HUES6 (cell line): Measurements from ENCODE around the gene USP40.

Experiments used
- H3K27ac ChIP-seq: 2 replicates; pipeline ENCODE4 v1.7.0; 2013; ENCODE audit warnings: low read depth, mild to moderate bottlenecking, low read length, inconsistent platforms
- H3K27me3 ChIP-seq: 2 replicates; pipeline ENCODE4 v1.6.1; 2013; ENCODE audit warnings: low read length; ENCODE audit not compliant: control insufficient read depth, insufficient read depth
- H3K36me3 ChIP-seq: 2 replicates; pipeline ENCODE4 v1.6.1; 2013; ENCODE audit warnings: low read length; ENCODE audit not compliant: control insufficient read depth, insufficient read depth
- H3K4me1 ChIP-seq: 2 replicates; pipeline ENCODE4 v1.6.1; 2013; ENCODE audit warnings: low read length; ENCODE audit not compliant: control insufficient read depth, insufficient read depth
- H3K4me3 ChIP-seq: 2 replicates; pipeline ENCODE4 v1.5.1; 2013; ENCODE audit warnings: low read depth, low read length
- H3K9ac ChIP-seq: one replicate; pipeline ENCODE4 v1.6.1; 2013; ENCODE audit warnings: mild to moderate bottlenecking, low read length
- H3K9me3 ChIP-seq: 2 replicates; pipeline ENCODE4 v1.6.1; 2013; ENCODE audit warnings: low read depth, low read length; ENCODE audit not compliant: control insufficient read depth, insufficient read depth

USP40 gene, protein sequence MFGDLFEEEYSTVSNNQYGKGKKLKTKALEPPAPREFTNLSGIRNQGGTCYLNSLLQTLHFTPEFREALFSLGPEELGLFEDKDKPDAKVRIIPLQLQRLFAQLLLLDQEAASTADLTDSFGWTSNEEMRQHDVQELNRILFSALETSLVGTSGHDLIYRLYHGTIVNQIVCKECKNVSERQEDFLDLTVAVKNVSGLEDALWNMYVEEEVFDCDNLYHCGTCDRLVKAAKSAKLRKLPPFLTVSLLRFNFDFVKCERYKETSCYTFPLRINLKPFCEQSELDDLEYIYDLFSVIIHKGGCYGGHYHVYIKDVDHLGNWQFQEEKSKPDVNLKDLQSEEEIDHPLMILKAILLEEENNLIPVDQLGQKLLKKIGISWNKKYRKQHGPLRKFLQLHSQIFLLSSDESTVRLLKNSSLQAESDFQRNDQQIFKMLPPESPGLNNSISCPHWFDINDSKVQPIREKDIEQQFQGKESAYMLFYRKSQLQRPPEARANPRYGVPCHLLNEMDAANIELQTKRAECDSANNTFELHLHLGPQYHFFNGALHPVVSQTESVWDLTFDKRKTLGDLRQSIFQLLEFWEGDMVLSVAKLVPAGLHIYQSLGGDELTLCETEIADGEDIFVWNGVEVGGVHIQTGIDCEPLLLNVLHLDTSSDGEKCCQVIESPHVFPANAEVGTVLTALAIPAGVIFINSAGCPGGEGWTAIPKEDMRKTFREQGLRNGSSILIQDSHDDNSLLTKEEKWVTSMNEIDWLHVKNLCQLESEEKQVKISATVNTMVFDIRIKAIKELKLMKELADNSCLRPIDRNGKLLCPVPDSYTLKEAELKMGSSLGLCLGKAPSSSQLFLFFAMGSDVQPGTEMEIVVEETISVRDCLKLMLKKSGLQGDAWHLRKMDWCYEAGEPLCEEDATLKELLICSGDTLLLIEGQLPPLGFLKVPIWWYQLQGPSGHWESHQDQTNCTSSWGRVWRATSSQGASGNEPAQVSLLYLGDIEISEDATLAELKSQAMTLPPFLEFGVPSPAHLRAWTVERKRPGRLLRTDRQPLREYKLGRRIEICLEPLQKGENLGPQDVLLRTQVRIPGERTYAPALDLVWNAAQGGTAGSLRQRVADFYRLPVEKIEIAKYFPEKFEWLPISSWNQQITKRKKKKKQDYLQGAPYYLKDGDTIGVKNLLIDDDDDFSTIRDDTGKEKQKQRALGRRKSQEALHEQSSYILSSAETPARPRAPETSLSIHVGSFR

GRCh38 chr2:233566141-233566956 lies at the start of gene USP40:
TSS of gene USP40 (minus strand) at chr2:233566782. CDS start at chr2:233565554, 1,228 bp downstream.
- H3K9me3 ChIP-seq = no peaks in the 10 kb centered on the region
- no peaks in the 10 kb centered on the region for H3K36me3 ChIP-seq
- H3K27ac ChIP-seq = peak within 1 kb of the TSS; percentile 91
- H3K27me3 ChIP-seq = no peaks in the 10 kb centered on the region
- peak within 1 kb of the TSS; percentile 97 for H3K9ac ChIP-seq
- H3K4me1 ChIP-seq = peaks cover 5% of the 10 kb centered on the region
- peak within 1 kb of the TSS; percentile 98 for H3K4me3 ChIP-seq

GRCh38 chr2:233611284-233611683 lies 44.7 kb upstream of the USP40 start:
- Histone ChIP-seq H3K36me3 (no peaks in the 10 kb centered on the region), H3K27ac (no peak overlapping the region), H3K9me3 (peaks cover 2% of the 10 kb centered on the region; the same call in 1 of the 2 replicates), H3K4me3 (no peak overlapping the region), H3K27me3 (no peaks in the 10 kb centered on the region), H3K4me1 (no peaks in the 10 kb centered on the region), H3K9ac (no peak overlapping the region)

DNA sequence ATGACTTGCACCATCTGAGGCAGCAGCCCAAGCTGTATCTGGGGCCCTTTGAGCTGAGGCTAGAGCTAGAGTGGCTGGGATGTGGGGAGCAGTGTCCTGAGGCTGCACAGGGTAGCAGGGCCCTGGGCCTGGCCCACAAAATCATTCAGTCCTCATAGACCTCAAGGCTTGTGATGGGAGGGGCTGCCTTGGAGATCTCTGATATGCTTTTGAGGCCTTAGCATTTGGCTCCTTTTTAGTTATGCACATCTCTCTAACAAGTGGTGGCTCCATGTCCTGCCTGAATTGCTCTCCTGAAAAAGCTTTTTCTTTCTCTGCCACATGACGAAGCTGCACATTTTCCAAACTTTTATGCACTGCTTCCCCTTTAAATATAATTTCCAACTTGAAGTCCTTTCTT lies 39.1 kb upstream of the USP40 start:
- no peaks in the 10 kb centered on the region for H3K4me1 ChIP-seq
- no peak overlapping the region for H3K4me3 ChIP-seq
- no peaks in the 10 kb centered on the region for H3K36me3 ChIP-seq
- H3K27me3 ChIP-seq = no peaks in the 10 kb centered on the region
- H3K9me3 ChIP-seq = peaks cover 13% of the 10 kb centered on the region
- H3K27ac ChIP-seq = no peak overlapping the region
- no peak overlapping the region for H3K9ac ChIP-seq

- no peak overlapping the region for H3K4me3 ChIP-seq
Observed at GRCh38 chr2:233604826-233605225, 38.2 kb upstream of the USP40 start.

GRCh38 chr2:233603520-233603919 lies 36.9 kb upstream of the USP40 start:
- H3K27me3 ChIP-seq = no peaks in the 10 kb centered on the region
- H3K27ac ChIP-seq = no peak overlapping the region
- no peak overlapping the region for H3K4me3 ChIP-seq
- peaks cover 11% of the 10 kb centered on the region for H3K9me3 ChIP-seq
- no peaks in the 10 kb centered on the region for H3K4me1 ChIP-seq
- H3K9ac ChIP-seq = no peak overlapping the region
- H3K36me3 ChIP-seq = no peaks in the 10 kb centered on the region

More at GRCh38 chr2:233604826-233605225, 38.2 kb upstream of the USP40 start:
- no peak overlapping the region for H3K27ac ChIP-seq
- peaks cover 11% of the 10 kb centered on the region for H3K9me3 ChIP-seq
- no peaks in the 10 kb centered on the region for H3K27me3 ChIP-seq
- H3K9ac ChIP-seq = no peak overlapping the region
- H3K4me1 ChIP-seq = no peaks in the 10 kb centered on the region
- no peaks in the 10 kb centered on the region for H3K36me3 ChIP-seq

GRCh38 chr2:233602076-233602475 lies 35.5 kb upstream of the USP40 start:
- Histone ChIP-seq H3K4me3 (no peak overlapping the region), H3K9ac (no peak overlapping the region), H3K27me3 (no peaks in the 10 kb centered on the region; the same call in 1 of the 2 replicates), H3K36me3 (no peaks in the 10 kb centered on the region), H3K4me1 (no peaks in the 10 kb centered on the region), H3K9me3 (peaks cover 12% of the 10 kb centered on the region), H3K27ac (no peak overlapping the region)

GRCh38 chr2:233600386-233600785 lies 33.8 kb upstream of the USP40 start:
- no peak overlapping the region for H3K9ac ChIP-seq
- no peaks in the 10 kb centered on the region; the same call in 1 of the 2 replicates for H3K27me3 ChIP-seq
- no peak overlapping the region for H3K27ac ChIP-seq
- H3K36me3 ChIP-seq = no peaks in the 10 kb centered on the region
- peaks cover 14% of the 10 kb centered on the region for H3K9me3 ChIP-seq
- no peaks in the 10 kb centered on the region for H3K4me1 ChIP-seq
- H3K4me3 ChIP-seq = no peak overlapping the region

DNA sequence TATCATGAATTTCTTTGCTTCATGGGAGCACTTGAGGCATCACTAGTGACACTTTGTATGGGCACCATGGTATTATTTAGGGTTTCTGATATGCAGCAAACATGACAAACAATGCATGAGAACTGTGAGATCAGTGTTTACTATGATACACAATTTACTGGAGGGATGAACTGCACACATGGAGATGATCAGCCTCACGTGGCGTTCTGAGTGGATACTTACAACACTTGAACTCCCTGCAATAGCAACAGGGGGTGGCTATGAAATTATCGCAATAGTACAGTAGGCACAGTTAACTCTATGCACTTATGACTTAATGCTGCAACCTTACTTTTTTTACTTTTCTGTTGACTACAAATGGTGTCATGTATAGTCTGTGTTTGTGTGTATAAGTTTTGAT lies 32.4 kb upstream of the USP40 start:
- Histone ChIP-seq H3K27me3 (no peaks in the 10 kb centered on the region; the same call in 1 of the 2 replicates), H3K9me3 (peaks cover 14% of the 10 kb centered on the region), H3K36me3 (no peaks in the 10 kb centered on the region), H3K4me1 (no peaks in the 10 kb centered on the region), H3K4me3 (no peak overlapping the region), H3K27ac (no peak overlapping the region), H3K9ac (no peak overlapping the region)

DNA sequence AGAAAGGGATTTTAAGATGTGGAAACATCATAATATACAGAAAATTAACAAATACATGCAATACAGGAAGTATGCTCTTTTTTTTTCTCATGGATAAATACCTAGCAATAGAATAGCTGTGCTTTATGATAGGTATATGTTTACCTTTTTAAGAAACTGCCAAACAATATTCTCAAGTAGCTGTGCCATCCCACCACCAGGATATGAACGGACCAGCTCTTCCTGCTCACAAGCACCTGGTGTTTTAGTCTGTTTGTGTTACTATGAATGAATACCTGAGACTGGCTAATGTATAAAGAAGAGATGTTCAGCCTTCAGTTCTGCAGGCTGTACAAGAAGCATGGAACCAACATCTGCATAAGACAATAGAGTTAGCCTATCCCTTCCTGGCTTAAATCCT lies 30.9 kb upstream of the USP40 start:
- H3K9ac ChIP-seq = no peak overlapping the region

GRCh38 chr2:233593201-233593600 lies 26.6 kb upstream of the USP40 start:
- H3K27me3 ChIP-seq = no peaks in the 10 kb centered on the region; the same call in 1 of the 2 replicates
- H3K27ac ChIP-seq = no peak overlapping the region
- no peak overlapping the region for H3K4me3 ChIP-seq

More for the DNA sequence above, 30.9 kb upstream of the USP40 start:
- Histone ChIP-seq H3K27me3 (no peaks in the 10 kb centered on the region; the same call in 1 of the 2 replicates), H3K4me1 (no peaks in the 10 kb centered on the region), H3K9me3 (peaks cover 5% of the 10 kb centered on the region), H3K36me3 (no peaks in the 10 kb centered on the region), H3K27ac (no peak overlapping the region), H3K4me3 (no peak overlapping the region)

More at GRCh38 chr2:233593201-233593600, 26.6 kb upstream of the USP40 start:
- Histone ChIP-seq H3K36me3 (no peaks in the 10 kb centered on the region), H3K4me1 (no peaks in the 10 kb centered on the region), H3K9me3 (0 out of 2 replicates have a peak, but pooled peaks cover 3% of the 10 kb centered on the region), H3K9ac (no peak overlapping the region)
